ENCODE measurements around the gene REPS2.

DNA sequence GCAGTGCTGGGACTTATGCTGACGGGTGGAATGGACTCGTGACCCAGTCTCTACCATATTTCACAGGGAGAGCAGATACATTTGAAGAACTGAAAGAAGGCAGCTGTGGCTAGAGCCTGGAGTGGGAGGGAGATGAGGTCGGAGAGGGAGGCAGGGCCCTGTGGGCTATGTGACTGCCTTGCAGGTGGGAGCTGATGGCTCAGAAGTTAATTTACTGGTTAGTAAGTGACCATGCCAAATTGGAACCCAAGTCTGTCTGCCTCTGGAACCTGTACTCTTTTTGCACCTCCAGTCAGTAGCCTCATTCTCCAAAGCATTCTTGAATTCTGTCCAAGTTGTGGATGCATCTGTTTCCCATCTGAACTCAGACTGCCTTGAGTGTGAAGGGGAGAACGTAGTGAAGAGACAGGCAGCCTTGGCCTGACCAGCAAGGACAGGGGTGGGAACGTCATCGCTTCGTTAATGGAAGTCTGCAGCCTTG is 92.3 kb downstream of the REPS2 start:
- TF ChIP-seq EP300 (IDR thresholded peaks at IDR 0.05) (no peak), POLR2A (IDR thresholded peaks at IDR 0.05) (no peak), POLR2AphosphoS5 (IDR thresholded peaks at IDR 0.05) (no peak)
- TF ChIP-seq, protein P1, sequence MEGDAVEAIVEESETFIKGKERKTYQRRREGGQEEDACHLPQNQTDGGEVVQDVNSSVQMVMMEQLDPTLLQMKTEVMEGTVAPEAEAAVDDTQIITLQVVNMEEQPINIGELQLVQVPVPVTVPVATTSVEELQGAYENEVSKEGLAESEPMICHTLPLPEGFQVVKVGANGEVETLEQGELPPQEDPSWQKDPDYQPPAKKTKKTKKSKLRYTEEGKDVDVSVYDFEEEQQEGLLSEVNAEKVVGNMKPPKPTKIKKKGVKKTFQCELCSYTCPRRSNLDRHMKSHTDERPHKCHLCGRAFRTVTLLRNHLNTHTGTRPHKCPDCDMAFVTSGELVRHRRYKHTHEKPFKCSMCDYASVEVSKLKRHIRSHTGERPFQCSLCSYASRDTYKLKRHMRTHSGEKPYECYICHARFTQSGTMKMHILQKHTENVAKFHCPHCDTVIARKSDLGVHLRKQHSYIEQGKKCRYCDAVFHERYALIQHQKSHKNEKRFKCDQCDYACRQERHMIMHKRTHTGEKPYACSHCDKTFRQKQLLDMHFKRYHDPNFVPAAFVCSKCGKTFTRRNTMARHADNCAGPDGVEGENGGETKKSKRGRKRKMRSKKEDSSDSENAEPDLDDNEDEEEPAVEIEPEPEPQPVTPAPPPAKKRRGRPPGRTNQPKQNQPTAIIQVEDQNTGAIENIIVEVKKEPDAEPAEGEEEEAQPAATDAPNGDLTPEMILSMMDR (IDR thresholded peaks at IDR 0.05), result no peak

Data from upper lobe of left lung (tissue), 4 donors.